Calu3 (cell line): ENCODE data around the gene ZNF684. TPM values are rescaled to one million over a fixed set of nuclear protein-coding genes. Genes with fewer than 3 reads are reported as not detected.

Experiments
- BruUV-seq: library from RNA; stranded (reverse); fragments of 400-500 nt; replicated peaks from 2 replicates; lab custom pipeline; 2021; lab: Mats Ljungman, UMichigan
- CTCF ChIA-PET: fragments of 300-600 bp; sonication (Branson Sonifier 250); formaldehyde crosslinking; loops from one replicate; lab custom pipeline; 2022; ENCODE audit warnings: antibody characterized with exemption; lab: Charles Lee
- DNase-seq: peaks from one replicate; pipeline ENCODE4 v3.0.0; 2022
- H3K27ac Mint-ChIP-seq: one replicate; pipeline ENCODE4 v1.8.0; 2022; ENCODE audit warnings: mixed read lengths; ENCODE audit not compliant: unreplicated experiment
- H3K27me3 Mint-ChIP-seq: one replicate; pipeline ENCODE4 v1.8.0; 2022; ENCODE audit warnings: mixed read lengths; ENCODE audit not compliant: unreplicated experiment
- H3K36me3 Mint-ChIP-seq: one replicate; pipeline ENCODE4 v1.8.0; 2022; ENCODE audit warnings: mild to moderate bottlenecking, moderate library complexity, mixed read lengths; ENCODE audit not compliant: insufficient read depth, unreplicated experiment
- H3K4me1 Mint-ChIP-seq: one replicate; pipeline ENCODE4 v1.8.0; 2022; ENCODE audit warnings: mild to moderate bottlenecking, low read depth, mixed read lengths; ENCODE audit not compliant: unreplicated experiment
- H3K4me3 Mint-ChIP-seq: one replicate; pipeline ENCODE4 v1.8.0; 2022; ENCODE audit warnings: mild to moderate bottlenecking, low read depth, moderate library complexity, mixed read lengths; ENCODE audit not compliant: unreplicated experiment
- H3K9me3 Mint-ChIP-seq: one replicate; pipeline ENCODE4 v1.8.0; 2022; ENCODE audit warnings: low read depth, mixed read lengths; ENCODE audit not compliant: unreplicated experiment
- intact Hi-C: fragments of 100-400 bp; cut with micrococcal nuclease; formaldehyde crosslinking; loops from one replicate; pipeline ENCODE4 v1.10.0; 2022; ENCODE audit not compliant: unreplicated experiment
- total RNA-seq: library from RNA; stranded (reverse); gene quantifications from 2 replicates; pipeline ENCODE4 v1.2.3, GENCODE V29; 2022
- TF ChIP-seq, protein P1 (sequence below): fragments of 200-600 bp; IDR thresholded peaks from one replicate; pipeline ENCODE4 v1.8.0; 2022; ENCODE audit warnings: antibody characterized with exemption; ENCODE audit not compliant: unreplicated experiment

ZNF684 gene
- total RNA-seq, 1 experiment from 2014 or later, result 5.1 TPM

DNA sequence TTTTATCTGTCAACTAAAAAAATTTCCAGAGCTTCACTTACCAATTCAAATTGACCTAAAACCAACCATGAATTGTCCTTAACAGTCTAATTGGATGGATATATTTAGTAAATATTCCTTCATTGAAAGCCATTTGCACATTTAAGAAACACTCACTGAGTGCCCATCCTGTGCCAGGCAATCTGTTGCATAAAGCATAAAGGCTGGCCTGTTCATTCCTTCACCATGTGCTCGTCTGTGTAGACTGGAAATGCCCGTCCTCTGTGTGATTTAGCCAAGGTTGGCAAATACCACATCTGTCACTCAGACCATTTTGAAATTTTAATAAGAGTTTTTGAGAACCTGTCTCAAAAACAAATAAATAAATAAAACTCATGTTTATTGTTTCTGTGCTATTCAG, 57.1 kb downstream of the ZNF684 start:
- Mint-ChIP-seq H3K27ac (no peak overlapping the region), H3K4me1 (peaks cover 2% of the 10 kb centered on the region), H3K27me3 (peaks cover 28% of the 10 kb centered on the region), H3K4me3 (no peak overlapping the region), H3K9me3 (no peaks in the 10 kb centered on the region), H3K36me3 (no peaks in the 10 kb centered on the region)
- CTCF ChIA-PET, result no interaction called here
- TF ChIP-seq, protein P1, sequence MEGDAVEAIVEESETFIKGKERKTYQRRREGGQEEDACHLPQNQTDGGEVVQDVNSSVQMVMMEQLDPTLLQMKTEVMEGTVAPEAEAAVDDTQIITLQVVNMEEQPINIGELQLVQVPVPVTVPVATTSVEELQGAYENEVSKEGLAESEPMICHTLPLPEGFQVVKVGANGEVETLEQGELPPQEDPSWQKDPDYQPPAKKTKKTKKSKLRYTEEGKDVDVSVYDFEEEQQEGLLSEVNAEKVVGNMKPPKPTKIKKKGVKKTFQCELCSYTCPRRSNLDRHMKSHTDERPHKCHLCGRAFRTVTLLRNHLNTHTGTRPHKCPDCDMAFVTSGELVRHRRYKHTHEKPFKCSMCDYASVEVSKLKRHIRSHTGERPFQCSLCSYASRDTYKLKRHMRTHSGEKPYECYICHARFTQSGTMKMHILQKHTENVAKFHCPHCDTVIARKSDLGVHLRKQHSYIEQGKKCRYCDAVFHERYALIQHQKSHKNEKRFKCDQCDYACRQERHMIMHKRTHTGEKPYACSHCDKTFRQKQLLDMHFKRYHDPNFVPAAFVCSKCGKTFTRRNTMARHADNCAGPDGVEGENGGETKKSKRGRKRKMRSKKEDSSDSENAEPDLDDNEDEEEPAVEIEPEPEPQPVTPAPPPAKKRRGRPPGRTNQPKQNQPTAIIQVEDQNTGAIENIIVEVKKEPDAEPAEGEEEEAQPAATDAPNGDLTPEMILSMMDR, result no peak
- no peak for DNase-seq
- intact Hi-C loops, result no loop called here
- no TSS peak for BruUV-seq

DNA sequence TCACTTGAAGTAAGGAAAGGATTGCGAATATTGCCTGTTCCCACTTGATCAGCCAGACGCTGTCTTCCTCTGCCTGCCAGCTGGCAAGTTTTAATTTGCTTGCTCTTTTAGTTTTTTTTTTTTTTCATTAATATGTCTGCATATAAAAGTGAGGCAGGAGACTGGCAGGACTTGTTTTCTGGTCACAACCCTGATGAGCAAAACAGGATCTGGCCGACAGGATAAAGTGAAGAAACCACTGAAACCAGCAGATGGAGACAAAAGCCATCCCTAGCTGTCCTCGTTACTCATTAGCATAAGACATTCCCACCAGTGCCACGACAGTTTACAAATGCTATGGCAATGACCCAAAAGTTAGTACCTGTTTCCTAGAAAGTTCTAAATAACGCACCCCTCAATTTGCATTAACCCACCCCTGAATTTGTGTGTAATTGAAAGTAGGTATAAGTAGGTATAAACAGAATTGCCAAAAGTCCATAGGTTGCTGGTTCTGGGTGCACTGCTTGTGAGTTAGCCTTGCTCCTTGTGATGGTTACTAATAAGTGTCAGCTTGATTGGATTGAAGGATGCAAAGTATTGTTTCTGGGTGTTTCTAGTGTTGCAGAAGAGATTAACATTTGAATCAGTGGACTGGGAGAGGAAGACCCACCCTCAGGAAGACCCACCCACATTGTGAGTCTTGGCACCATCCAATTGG, 60.8 kb downstream of the ZNF684 start:
- Mint-ChIP-seq H3K27me3 (peaks cover 12% of the 10 kb centered on the region), H3K4me3 (no peak overlapping the region), H3K9me3 (no peaks in the 10 kb centered on the region), H3K4me1 (peaks cover 8% of the 10 kb centered on the region), H3K36me3 (no peaks in the 10 kb centered on the region), H3K27ac (no peak overlapping the region)
- BruUV-seq, result no TSS peak
- CTCF ChIA-PET, result no interaction called here
- peak; percentile 44 for DNase-seq
- intact Hi-C loops, result no loop called here
- TF ChIP-seq, protein P1, result peak; percentile 20

DNA sequence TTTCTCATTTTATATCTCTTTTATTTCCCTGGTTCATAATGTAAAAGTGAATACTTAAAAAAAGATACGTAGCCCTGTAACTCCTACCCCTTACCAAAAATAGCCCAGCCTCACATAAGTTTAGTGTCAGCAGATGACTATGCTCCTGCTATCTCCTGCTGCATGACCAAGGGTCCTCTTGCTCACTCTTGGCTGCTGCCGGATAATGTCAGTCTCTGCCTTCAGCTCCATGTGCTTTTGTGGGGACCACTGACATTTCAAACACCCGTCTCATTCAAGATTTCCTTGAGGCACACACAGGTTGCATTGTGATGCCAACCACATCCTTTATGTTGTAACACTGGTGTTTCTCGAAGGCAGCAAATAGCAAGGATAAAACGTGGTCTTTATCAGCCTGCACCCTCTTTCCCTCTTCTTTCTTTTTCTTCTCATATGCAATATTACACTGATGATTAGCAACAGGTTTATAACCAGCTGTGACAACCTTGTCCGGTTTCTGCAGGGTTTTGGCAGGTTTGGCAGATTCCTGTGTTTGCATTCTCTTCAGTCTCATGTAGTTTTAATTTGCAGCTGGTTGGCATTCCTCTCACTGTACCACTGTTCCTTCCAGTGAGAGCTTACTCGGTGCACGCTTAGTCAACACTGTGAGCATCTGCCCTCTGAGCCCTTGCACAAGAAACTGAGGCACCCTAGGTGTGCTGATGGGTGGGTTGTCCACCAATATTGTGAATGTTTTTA, 62.2 kb downstream of the ZNF684 start:
- H3K36me3 Mint-ChIP-seq, result no peaks in the 10 kb centered on the region
- peaks cover 8% of the 10 kb centered on the region for H3K4me1 Mint-ChIP-seq
- no peaks in the 10 kb centered on the region for H3K9me3 Mint-ChIP-seq
- CTCF ChIA-PET, result no interaction called here
- peaks cover 7% of the 10 kb centered on the region for H3K27me3 Mint-ChIP-seq
- no peak overlapping the region for H3K27ac Mint-ChIP-seq
- no peak for DNase-seq
- H3K4me3 Mint-ChIP-seq, result no peak overlapping the region
- TF ChIP-seq, protein P1, result no peak
- BruUV-seq, result no TSS peak
- intact Hi-C loops, result no loop called here

DNA sequence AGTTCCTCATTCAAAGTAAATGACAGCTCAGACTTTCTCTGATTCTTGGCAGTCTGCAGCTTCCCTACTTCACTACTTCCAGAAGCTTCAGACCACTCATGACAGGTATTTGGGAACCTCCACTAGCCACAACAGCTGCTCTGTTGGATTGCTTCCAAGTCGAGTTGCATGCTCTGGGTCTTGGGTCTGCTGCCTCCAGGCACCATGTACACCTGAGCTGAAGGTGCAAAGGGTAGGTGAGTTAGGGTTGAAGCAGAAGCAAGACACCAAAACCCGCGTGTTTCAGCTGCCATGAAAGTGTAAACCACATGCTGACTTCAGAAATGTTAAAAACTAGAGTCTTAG, 62.7 kb downstream of the ZNF684 start:
- BruUV-seq, result no TSS peak
- no peaks in the 10 kb centered on the region for H3K9me3 Mint-ChIP-seq
- no peak for DNase-seq
- H3K36me3 Mint-ChIP-seq, result no peaks in the 10 kb centered on the region
- H3K27ac Mint-ChIP-seq, result no peak overlapping the region
- H3K4me1 Mint-ChIP-seq, result peaks cover 8% of the 10 kb centered on the region
- peaks cover 10% of the 10 kb centered on the region for H3K27me3 Mint-ChIP-seq
- TF ChIP-seq, protein P1, result no peak
- no peak overlapping the region for H3K4me3 Mint-ChIP-seq
- intact Hi-C loops, result no loop called here
- CTCF ChIA-PET, result no interaction called here
